H1 (cell line): ENCODE results near the gene FGF1. TPM values are rescaled to one million over a fixed set of nuclear protein-coding genes. Genes with fewer than 3 reads are reported as not detected.

ENCODE experiments used
- BRCA1 ChIP-seq: IDR thresholded peaks from 2 replicates; pipeline ENCODE4 v1.6.1; 2012; ENCODE audit warnings: low read depth, low read length, improper control_type of control experiment
- E2F6 ChIP-seq: IDR thresholded peaks from 2 replicates; pipeline ENCODE4 v1.6.1; 2012; ENCODE audit warnings: inconsistent platforms
- NRF1 ChIP-seq: IDR thresholded peaks from 2 replicates; pipeline ENCODE4 v1.6.1; 2011; ENCODE audit warnings: mild to moderate bottlenecking, low read depth, low read length, improper control_type of control experiment
- POLR2A ChIP-seq, 2 experiments: IDR thresholded peaks; 1 replicate in 1 of 2; 2 replicates in 1 of 2; pipeline ENCODE4 v1.6.1; 2011; ENCODE audit warnings: low read depth in 2 of 2, low read length in 2 of 2, mild to moderate bottlenecking in 2 of 2; ENCODE audit errors: control extremely low read depth in 1 of 2
- RFX5 ChIP-seq: IDR thresholded peaks from 2 replicates; pipeline ENCODE4 v1.6.1; 2011; ENCODE audit warnings: low read depth, low read length, improper control_type of control experiment, borderline replicate concordance
- SAP30 ChIP-seq: fragments of 300-600 bp; sonication (generic); IDR thresholded peaks from 2 replicates; pipeline ENCODE4 v1.7.1; 2012; ENCODE audit warnings: low read length, moderate library complexity, mild to moderate bottlenecking, inconsistent platforms; ENCODE audit not compliant: insufficient read depth, insufficient replicate concordance
- SRF ChIP-seq: IDR thresholded peaks from 2 replicates; pipeline ENCODE4 v1.6.1; 2011; ENCODE audit warnings: mild to moderate bottlenecking, low read depth, low read length, moderate library complexity
- polyA plus RNA-seq, 7 experiments: library from polyadenylated mRNA; depleted of rRNA in 3 of 7; stranded (reverse) in 5 of 7; unstranded in 2 of 7; fragments of >200 nt in 5 of 7; fragments of 200-250 nt in 2 of 7; gene quantifications; 1 replicate in 5 of 7; 2 replicates in 1 of 7; 4 replicates in 1 of 7; pipeline versions ENCODE4 v1.2.1 to v1.2.3, GENCODE V29; 2011 to 2013; ENCODE audit warnings: missing spikeins in 2 of 7, mixed read lengths in 2 of 7
- total RNA-seq: library from RNA; stranded (reverse); fragmentation: NEBNext Ultra II Directional; extraction: Animal tissue kit (Norgen Biotek cat#: 25700); gene quantifications from 2 replicates; pipeline ENCODE4 v1.2.1, GENCODE V29; 2021

The FGF1 gene
- total and polyA plus RNA-seq, 2 of the 8 experiments (the other 6 are each of a cell fraction or from before 2014, with no cell fraction given), result 0.30 to 0.50 TPM

GRCh38 chr5:142663246-142663645, 22.6 kb downstream of the FGF1 start (continued):
- TF ChIP-seq SRF (no peak), SAP30 (no peak), E2F6 (no peak), NRF1 (no peak), RFX5 (no peak), BRCA1 (no peak), POLR2A (IDR thresholded peaks at IDR 0.05; ENCODE audit: control extremely low read depth in 1 of 2, low read depth in 2 of 2, low read length in 2 of 2) (no peak)
